Heart left ventricle (tissue), 13 donors: ENCODE data around the gene GYPC.

Experiments used
- CTCF ChIP-seq, 12 donors: fragments of 200-600 bp; sonication (generic) in 4 of 12; IDR thresholded peaks; one replicate each; pipeline versions ENCODE4 v1.5.0 to v1.8.0; 2018 to 2022; ENCODE audit warnings: antibody characterized with exemption in 12 of 12, mild to moderate bottlenecking in 5 of 12
- POLR2A ChIP-seq, 2 donors: fragments of 450-650 bp; IDR thresholded peaks; one replicate each; pipeline ENCODE4 v1.6.1; 2017; ENCODE audit warnings: antibody characterized with exemption in 2 of 2, mild to moderate bottlenecking in 2 of 2, moderate library complexity in 2 of 2
- donor health status: ischemic (EF 13 %, LVEDD 7.1; RV severe dilation, severe dysfunction).
- donor health status: DM: no; HTN: yes; CAD: no.
- donor health status: DM: no; HTN: no; CAD: no.
- donor health status: ischemic (EF 25% LVEDD 6.9; RV normal size, moderate dysfunction).
- donor health status: ischemic (EF 25% LVEDD 5.7; RV mildly dilated, moderate dysfunction).
- donor health status: ischemic (EF 35%, LVEDD 5.7; RV mildly dilated, moderate dysfunction).
- donor health status: nonischemic (EF 11% LVEDD 7.7; RV severe dilation, severe dysfunction).
- donor health status: DM: yes; HTN: yes; CAD: no.
- donor health status: PGD.
- donor health status: ischemic (EF 29% LVEDD 5.4; RV normal size, mild dysfunction).
- donor health status: nonischemic (EF 23%, LVEDD 6.1; RV moderate dilation, normal function).

- no peak for TF ChIP-seq CTCF (IDR thresholded peaks at IDR 0.05)
- no peak for TF ChIP-seq POLR2A (IDR thresholded peaks at IDR 0.05)
Observed at GRCh38 chr2:126739141-126739540, 83.2 kb downstream of the GYPC start.
